MV-4-11 (cell line): ENCODE data around the gene PRND.
"Not testable (repeated sequence)": the region's sequence is repeated elsewhere in the genome, so short reads cannot be mapped to it uniquely, and the experiment has no call there.

Experiments
- DNase-seq: peaks from one replicate; lab custom pipeline; 2025; lab: John Stamatoyannopoulos, UW

Gene PRND

GRCh38 chr20:4721719-4722118, at the start of gene PRND:
Gene PRND (plus strand): TSS chr20:4721909. CDS start chr20:4724552, 2,643 bp downstream.
- no peak for DNase-seq

GRCh38 chr20:4672948-4673347, 48.8 kb upstream of the PRND start:
- no peak for DNase-seq

- no peak for DNase-seq
Measured at GRCh38 chr20:4673371-4674001, 48.2 kb upstream of the PRND start.

- DNase-seq, result no peak
Measured at GRCh38 chr20:4674672-4675071, 47.0 kb upstream of the PRND start.

GRCh38 chr20:4677846-4678245, 43.9 kb upstream of the PRND start:
- no peak for DNase-seq

- DNase-seq, result no peak
Measured at GRCh38 chr20:4681401-4681800, 40.3 kb upstream of the PRND start.

- no peak for DNase-seq
Measured at GRCh38 chr20:4681991-4682401, 39.7 kb upstream of the PRND start.

GRCh38 chr20:4682682-4683081, 39.0 kb upstream of the PRND start:
- no peak for DNase-seq

- DNase-seq, result no peak
Measured at GRCh38 chr20:4683261-4683660, 38.4 kb upstream of the PRND start.

- DNase-seq, result no peak
Measured at GRCh38 chr20:4684837-4685413, 36.8 kb upstream of the PRND start.

GRCh38 chr20:4685923-4686221, 35.8 kb upstream of the PRND start:
- no peak for DNase-seq

- no peak for DNase-seq
Measured at GRCh38 chr20:4688305-4688704, 33.4 kb upstream of the PRND start.

- DNase-seq, result no peak
Measured at GRCh38 chr20:4689220-4689619, 32.5 kb upstream of the PRND start.

GRCh38 chr20:4691753-4692152, 30.0 kb upstream of the PRND start:
- no peak for DNase-seq

GRCh38 chr20:4694076-4694475, 27.6 kb upstream of the PRND start:
- no peak for DNase-seq

GRCh38 chr20:4697189-4697830, 24.4 kb upstream of the PRND start:
- no peak for DNase-seq

- no peak for DNase-seq
Measured at GRCh38 chr20:4697831-4698221, 23.9 kb upstream of the PRND start.

- DNase-seq, result no peak
Measured at GRCh38 chr20:4699216-4699615, 22.5 kb upstream of the PRND start.

- DNase-seq, result no peak
Measured at GRCh38 chr20:4699957-4700356, 21.8 kb upstream of the PRND start.

GRCh38 chr20:4702562-4703280, 19.0 kb upstream of the PRND start:
- no peak for DNase-seq

GRCh38 chr20:4703281-4703676, 18.4 kb upstream of the PRND start:
- DNase-seq, result no peak

GRCh38 chr20:4706941-4707340, 14.8 kb upstream of the PRND start:
- not testable (repeated sequence) for DNase-seq

GRCh38 chr20:4708036-4708435, 13.7 kb upstream of the PRND start:
- DNase-seq, result no peak
